Measurements from ENCODE around the gene ROR1.

ROR1 gene

GRCh38 chr1:63845346-63845745 lies 71.5 kb downstream of the ROR1 start:
- TF ChIP-seq CTCF (IDR thresholded peaks at IDR 0.05; ENCODE audit: low read depth, low read length) = no peak
- no peak for DNase-seq (ENCODE audit: extremely low read depth, low read depth)

- no peak for TF ChIP-seq CTCF (IDR thresholded peaks at IDR 0.05; ENCODE audit: low read depth, low read length)
- no peak for DNase-seq (ENCODE audit: extremely low read depth, low read depth)
Observed at GRCh38 chr1:63847308-63847910, 73.6 kb downstream of the ROR1 start.

GRCh38 chr1:63848733-63849132 lies 74.9 kb downstream of the ROR1 start:
- no peak for TF ChIP-seq CTCF (IDR thresholded peaks at IDR 0.05; ENCODE audit: low read depth, low read length)
- DNase-seq (ENCODE audit: extremely low read depth, low read depth) = no peak

GRCh38 chr1:63849149-63849548 lies 75.3 kb downstream of the ROR1 start:
- DNase-seq (ENCODE audit: extremely low read depth, low read depth) = no peak
- TF ChIP-seq CTCF (IDR thresholded peaks at IDR 0.05; ENCODE audit: low read depth, low read length) = no peak

GRCh38 chr1:63854091-63854490 lies 80.3 kb downstream of the ROR1 start:
- DNase-seq (ENCODE audit: extremely low read depth, low read depth) = no peak
- no peak for TF ChIP-seq CTCF (IDR thresholded peaks at IDR 0.05; ENCODE audit: low read depth, low read length)

GRCh38 chr1:63855942-63856341 lies 82.1 kb downstream of the ROR1 start:
- DNase-seq (ENCODE audit: extremely low read depth, low read depth) = no peak
- TF ChIP-seq CTCF (IDR thresholded peaks at IDR 0.05; ENCODE audit: low read depth, low read length) = no peak

- no peak for TF ChIP-seq CTCF (IDR thresholded peaks at IDR 0.05; ENCODE audit: low read depth, low read length)
Observed at GRCh38 chr1:63856924-63857323, 83.1 kb downstream of the ROR1 start.

More at GRCh38 chr1:63856924-63857323, 83.1 kb downstream of the ROR1 start:
- no peak for DNase-seq (ENCODE audit: extremely low read depth, low read depth)
